HEK293 (cell line): Measurements from ENCODE around the gene NSDHL.

Source experiments
- CTCF ChIA-PET: fragments of 350-600 bp; formaldehyde crosslinking; extraction: SDS; loops from one replicate; lab custom pipeline; 2021; ENCODE audit warnings: antibody characterized with exemption; lab: Yijun Ruan, JAX
- POLR2A ChIA-PET: fragments of 300-600 bp; formaldehyde crosslinking; extraction: SDS; loops from one replicate; lab custom pipeline; 2020; ENCODE audit warnings: antibody characterized with exemption, inconsistent platforms; lab: Yijun Ruan, JAX
- H3K27ac ChIP-seq: fragments of 200-500 bp; sonication (Bioruptor generic); 2 replicates; pipeline ENCODE4 v1.5.1; 2014; ENCODE audit warnings: low read depth, low read length, control low read depth, inconsistent platforms; ENCODE audit errors: extremely low read depth
- H3K36me3 ChIP-seq, 2 experiments: fragments of 200-500 bp in 1 of 2; sonication (Bioruptor generic) in 1 of 2; 1 replicate in 1 of 2; 2 replicates in 1 of 2; pipeline ENCODE4 v1.5.1; 2014 to 2017; ENCODE audit warnings: inconsistent platforms in 2 of 2, low read length in 2 of 2; ENCODE audit not compliant: control insufficient read depth in 2 of 2, insufficient read depth in 1 of 2
- H3K4me1 ChIP-seq: fragments of 200-500 bp; sonication (Bioruptor generic); 2 replicates; pipeline ENCODE4 v1.5.1; 2014; ENCODE audit warnings: mild to moderate bottlenecking, low read length, inconsistent platforms; ENCODE audit not compliant: control insufficient read depth, insufficient read depth
- H3K4me3 ChIP-seq: 2 replicates; pipeline ENCODE4 v1.5.1; 2011; ENCODE audit warnings: low read depth, mild to moderate bottlenecking, control low read depth, low read length, moderate library complexity
- H3K9me3 ChIP-seq: fragments of 200-500 bp; sonication (Bioruptor generic); 2 replicates; pipeline ENCODE4 v1.5.1; 2014; ENCODE audit warnings: low read depth, low read length, inconsistent platforms; ENCODE audit not compliant: control insufficient read depth, insufficient read depth
- EGR2 ChIP-seq: fragments of 450-650 bp; formaldehyde crosslinking; IDR thresholded peaks from 2 replicates; pipeline ENCODE4 v1.5.1; 2016; ENCODE audit warnings: low read depth, missing biosample characterization, missing genetic modification characterization
- KLF1 ChIP-seq: fragments of 450-650 bp; formaldehyde crosslinking; IDR thresholded peaks from 2 replicates; pipeline ENCODE4 v1.5.1; 2016; ENCODE audit warnings: missing biosample characterization, missing genetic modification characterization
- KLF8 ChIP-seq: fragments of 450-650 bp; formaldehyde crosslinking; IDR thresholded peaks from 2 replicates; pipeline ENCODE4 v1.5.1; 2016; ENCODE audit warnings: missing biosample characterization, missing genetic modification characterization
- KLF9 ChIP-seq: fragments of 450-650 bp; formaldehyde crosslinking; IDR thresholded peaks from 2 replicates; pipeline ENCODE4 v1.5.1; 2016; ENCODE audit warnings: missing biosample characterization, missing genetic modification characterization, low read depth
- MZF1 ChIP-seq: fragments of 450-650 bp; formaldehyde crosslinking; IDR thresholded peaks from 2 replicates; pipeline ENCODE4 v1.5.1; 2017; ENCODE audit warnings: missing biosample characterization, missing genetic modification characterization, borderline replicate concordance
- TSHZ1 ChIP-seq: fragments of 450-650 bp; formaldehyde crosslinking; IDR thresholded peaks from 2 replicates; pipeline ENCODE4 v1.5.1; 2016; ENCODE audit warnings: missing biosample characterization, missing genetic modification characterization, borderline replicate concordance
- ZBTB20 ChIP-seq: fragments of 450-650 bp; formaldehyde crosslinking; IDR thresholded peaks from 2 replicates; pipeline ENCODE4 v1.5.1; 2016; ENCODE audit warnings: missing biosample characterization, missing genetic modification characterization
- ZFHX2 ChIP-seq: fragments of 450-650 bp; formaldehyde crosslinking; conservative IDR thresholded peaks from 2 replicates; pipeline ENCODE4 v1.5.1; 2016; ENCODE audit warnings: missing biosample characterization, missing genetic modification characterization
- ZFP3 ChIP-seq: fragments of 450-650 bp; formaldehyde crosslinking; IDR thresholded peaks from 2 replicates; pipeline ENCODE4 v1.5.1; 2016; ENCODE audit warnings: low read depth, missing biosample characterization, missing genetic modification characterization
- ZNF169 ChIP-seq: fragments of 450-650 bp; formaldehyde crosslinking; IDR thresholded peaks from 2 replicates; pipeline ENCODE4 v1.5.1; 2016; ENCODE audit warnings: missing biosample characterization, missing genetic modification characterization
- ZNF175 ChIP-seq: fragments of 450-650 bp; formaldehyde crosslinking; IDR thresholded peaks from 2 replicates; pipeline ENCODE4 v1.5.1; 2016; ENCODE audit warnings: missing biosample characterization, missing genetic modification characterization
- ZNF18 ChIP-seq: fragments of 450-650 bp; formaldehyde crosslinking; IDR thresholded peaks from 2 replicates; pipeline ENCODE4 v1.5.1; 2016; ENCODE audit warnings: missing biosample characterization, missing genetic modification characterization
- ZNF404 ChIP-seq: fragments of 450-650 bp; formaldehyde crosslinking; IDR thresholded peaks from 2 replicates; pipeline ENCODE4 v1.5.1; 2017; ENCODE audit warnings: missing biosample characterization, missing genetic modification characterization
- ZNF561 ChIP-seq: fragments of 450-650 bp; IDR thresholded peaks from 2 replicates; pipeline ENCODE4 v1.5.1; 2018; ENCODE audit warnings: missing biosample characterization, missing genetic modification characterization, borderline replicate concordance
- ZNF580 ChIP-seq: fragments of 450-650 bp; formaldehyde crosslinking; IDR thresholded peaks from 2 replicates; pipeline ENCODE4 v1.5.1; 2016; ENCODE audit warnings: missing biosample characterization, missing genetic modification characterization
- ZNF629 ChIP-seq: fragments of 450-650 bp; formaldehyde crosslinking; IDR thresholded peaks from 2 replicates; pipeline ENCODE4 v1.5.1; 2017; ENCODE audit warnings: missing biosample characterization, missing genetic modification characterization
- ZNF677 ChIP-seq: fragments of 450-650 bp; IDR thresholded peaks from 2 replicates; pipeline ENCODE4 v1.5.0; 2018; ENCODE audit warnings: missing biosample characterization, mild to moderate bottlenecking, missing genetic modification characterization, moderate library complexity
- ZNF692 ChIP-seq: fragments of 450-650 bp; formaldehyde crosslinking; IDR thresholded peaks from 2 replicates; pipeline ENCODE4 v1.5.1; 2016; ENCODE audit warnings: missing biosample characterization, missing genetic modification characterization
- ZNF843 ChIP-seq: fragments of 450-650 bp; formaldehyde crosslinking; IDR thresholded peaks from 2 replicates; pipeline ENCODE4 v1.5.1; 2016; ENCODE audit warnings: missing biosample characterization, missing genetic modification characterization

Gene NSDHL

GRCh38 chrX:152871260-152871659 is 40.4 kb downstream of the NSDHL start:
- H3K4me3 ChIP-seq, result no peak overlapping the region
- TF ChIP-seq KLF1 (tag by site-specific recombination) (0 out of 2 replicates have a peak, but pooled peaks have one; percentile 19), ZNF629 (tag by site-specific recombination) (no peak)
- H3K4me1 ChIP-seq, result no peaks in the 10 kb centered on the region
- no peak overlapping the region for H3K27ac ChIP-seq
- ChIA-PET CTCF (interaction anchor here (0.8 kb wide), 1 partner anchor 33 kb away, joined by 4 read pairs; no protein-coding TSS in a partner anchor), POLR2A (no interaction called here)
- H3K36me3 ChIP-seq, result peaks cover 0 to 44% of the 10 kb centered on the region in 2 experiments; a peak in 1 of 3 replicates
- no peaks in the 10 kb centered on the region for H3K9me3 ChIP-seq

- H3K36me3 ChIP-seq, result peaks cover 0 to 31% of the 10 kb centered on the region in 2 experiments; a peak in 1 of 3 replicates
These were observed 41.7 kb downstream of the NSDHL start for GRCh38 chrX:152872522-152872921.

GRCh38 chrX:152873361-152873760 is 42.5 kb downstream of the NSDHL start:
- Histone ChIP-seq H3K9me3 (no peaks in the 10 kb centered on the region), H3K4me3 (no peak overlapping the region), H3K36me3 (peaks cover 0 to 25% of the 10 kb centered on the region in 2 experiments; a peak in 1 of 3 replicates), H3K4me1 (no peaks in the 10 kb centered on the region), H3K27ac (no peak overlapping the region)
- ChIA-PET CTCF (no interaction called here), POLR2A (no interaction called here)
- no peak for TF ChIP-seq ZNF175

More at GRCh38 chrX:152872522-152872921, 41.7 kb downstream of the NSDHL start:
- Histone ChIP-seq H3K4me3 (no peak overlapping the region), H3K9me3 (no peaks in the 10 kb centered on the region), H3K27ac (no peak overlapping the region), H3K4me1 (no peaks in the 10 kb centered on the region)
- CTCF ChIA-PET, result no interaction called here
- POLR2A ChIA-PET, result no interaction called here
- TF ChIP-seq EGR2 (tag by site-specific recombination) (peak; percentile 95), KLF8 (tag by site-specific recombination) (peak; percentile 19; the same call in 1 of the 2 replicates), KLF9 (tag by site-specific recombination) (peak; percentile 74), ZFHX2 (tag by site-specific recombination) (peak; percentile 95), ZNF629 (tag by site-specific recombination) (no peak), KLF1 (tag by site-specific recombination) (peak; percentile 95), ZNF580 (tag by site-specific recombination) (no peak)

GRCh38 chrX:152876931-152877840 is 46.3 kb downstream of the NSDHL start:
- no peaks in the 10 kb centered on the region for H3K36me3 ChIP-seq
- CTCF ChIA-PET, result interaction anchor here (0.6 kb wide), 1 partner anchor 560 kb away, joined by 3 read pairs; no protein-coding TSS in a partner anchor
- POLR2A ChIA-PET, result interaction anchor here (1.3 kb wide), 1 partner anchor 8 kb away, joined by 3 read pairs; no protein-coding TSS in a partner anchor
- no peak overlapping the region for H3K27ac ChIP-seq
- no peak overlapping the region for H3K4me3 ChIP-seq
- H3K4me1 ChIP-seq, result no peaks in the 10 kb centered on the region
- H3K9me3 ChIP-seq, result no peaks in the 10 kb centered on the region
- TF ChIP-seq ZNF692 (tag by site-specific recombination), result no peak
- no peak for TF ChIP-seq ZBTB20 (tag by site-specific recombination)
- no peak for TF ChIP-seq TSHZ1 (tag by site-specific recombination)
- TF ChIP-seq ZNF169 (tag by site-specific recombination), result no peak
- no peak for TF ChIP-seq ZNF561 (tag by site-specific recombination)
- TF ChIP-seq ZFP3 (tag by site-specific recombination), result no peak
- no peak for TF ChIP-seq ZNF843 (tag by site-specific recombination)
- TF ChIP-seq MZF1 (tag by site-specific recombination), result no peak
- TF ChIP-seq ZNF404 (tag by site-specific recombination), result no peak
- TF ChIP-seq ZNF677 (tag by site-specific recombination), result no peak
- no peak for TF ChIP-seq ZNF18 (tag by site-specific recombination)
